IPS DF 6.9 (cell line): ENCODE results near the gene KSR1.
"Not testable (repeated sequence)": the region's sequence is repeated elsewhere in the genome, so short reads cannot be mapped to it uniquely, and the experiment has no call there.

ENCODE experiments used
- DNase-seq: peaks from one replicate; pipeline ENCODE4 v3.0.0-alpha.2; 2013; ENCODE audit warnings: low read depth, low spot score
- H3K27ac ChIP-seq: one replicate; pipeline ENCODE4 v1.5.1; 2013; ENCODE audit warnings: low read length, control low read depth
- H3K27me3 ChIP-seq: 2 replicates; pipeline ENCODE4 v1.6.1; 2013; ENCODE audit warnings: mild to moderate bottlenecking, low read length; ENCODE audit not compliant: control insufficient read depth, insufficient read depth
- H3K36me3 ChIP-seq: 2 replicates; pipeline ENCODE4 v1.6.1; 2013; ENCODE audit warnings: low read length; ENCODE audit not compliant: control insufficient read depth, insufficient read depth
- H3K4me1 ChIP-seq: 2 replicates; pipeline ENCODE4 v1.6.1; 2013; ENCODE audit warnings: low read length; ENCODE audit not compliant: control insufficient read depth, insufficient read depth
- H3K4me3 ChIP-seq: 2 replicates; pipeline ENCODE4 v1.5.1; 2013; ENCODE audit warnings: mild to moderate bottlenecking, low read length
- H3K9me3 ChIP-seq: 2 replicates; pipeline ENCODE4 v1.6.1; 2013; ENCODE audit warnings: low read length, inconsistent platforms; ENCODE audit not compliant: control insufficient read depth, insufficient read depth
- WGBS: extraction: QIAGEN DNeasy Blood & Tissue Kit; methylation state at CpG from one replicate; pipeline ENCODE4 v1.1.7; 2013; ENCODE audit warnings: mixed read lengths, missing lambda C conversion rate; ENCODE audit not compliant: insufficient read length, insufficient coverage; 5-methylcytosine and 5-hydroxymethylcytosine counted together

KSR1 gene

DNA sequence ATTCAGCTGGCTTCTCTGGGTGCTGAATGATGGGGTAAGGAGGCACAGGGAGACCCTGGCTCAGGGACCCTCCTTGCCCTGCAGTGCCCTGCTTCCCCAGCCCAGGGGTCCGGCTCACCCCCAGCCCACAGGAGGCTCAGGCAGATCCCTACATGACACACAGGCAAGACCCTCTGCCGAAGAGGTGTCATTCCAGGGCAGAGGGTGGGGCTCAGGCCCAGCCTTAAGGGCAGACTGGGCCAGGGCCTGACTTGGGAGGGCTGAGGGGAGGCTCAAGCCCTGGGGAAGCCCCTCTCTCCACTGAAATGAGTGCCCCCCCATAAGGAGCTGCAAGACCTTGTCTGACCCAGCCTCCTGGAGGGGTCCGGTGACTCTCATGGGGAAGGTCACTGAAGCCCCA, 30.3 kb upstream of the KSR1 start:
- DNase-seq: no peak
- Histone ChIP-seq H3K4me1 (no peaks in the 10 kb centered on the region), H3K27me3 (no peaks in the 10 kb centered on the region), H3K27ac (no peak overlapping the region), H3K9me3 (no peaks in the 10 kb centered on the region), H3K36me3 (no peaks in the 10 kb centered on the region), H3K4me3 (no peak overlapping the region)
- WGBS: no CpG with 5 or more reads among the region's 3 CpGs

DNA sequence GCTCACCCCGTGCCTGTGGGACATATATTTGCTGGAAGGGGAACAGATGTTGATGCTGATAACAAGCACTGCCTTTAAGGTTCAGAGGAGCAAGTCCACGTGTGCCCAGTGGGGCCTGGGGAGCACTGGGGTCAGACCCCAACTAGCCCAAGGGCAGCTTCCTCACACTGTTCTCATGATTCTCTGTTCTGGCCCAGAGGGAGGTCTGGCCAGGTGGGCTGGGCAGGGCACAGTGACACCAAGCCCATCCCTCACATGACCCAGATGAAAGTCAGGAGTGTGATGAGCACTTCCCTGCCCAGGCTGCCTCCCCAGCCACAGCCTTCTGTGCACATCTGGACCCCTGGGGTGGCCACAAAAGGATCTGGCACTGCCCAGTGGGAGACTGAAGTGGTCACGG, 29.8 kb upstream of the KSR1 start:
- H3K4me3 ChIP-seq, H3K27me3 ChIP-seq, H3K9me3 ChIP-seq, DNase-seq, H3K27ac ChIP-seq, H3K4me1 ChIP-seq, H3K36me3 ChIP-seq: not testable (repeated sequence)
- WGBS: no CpG with 5 or more reads among the region's 3 CpGs

DNA sequence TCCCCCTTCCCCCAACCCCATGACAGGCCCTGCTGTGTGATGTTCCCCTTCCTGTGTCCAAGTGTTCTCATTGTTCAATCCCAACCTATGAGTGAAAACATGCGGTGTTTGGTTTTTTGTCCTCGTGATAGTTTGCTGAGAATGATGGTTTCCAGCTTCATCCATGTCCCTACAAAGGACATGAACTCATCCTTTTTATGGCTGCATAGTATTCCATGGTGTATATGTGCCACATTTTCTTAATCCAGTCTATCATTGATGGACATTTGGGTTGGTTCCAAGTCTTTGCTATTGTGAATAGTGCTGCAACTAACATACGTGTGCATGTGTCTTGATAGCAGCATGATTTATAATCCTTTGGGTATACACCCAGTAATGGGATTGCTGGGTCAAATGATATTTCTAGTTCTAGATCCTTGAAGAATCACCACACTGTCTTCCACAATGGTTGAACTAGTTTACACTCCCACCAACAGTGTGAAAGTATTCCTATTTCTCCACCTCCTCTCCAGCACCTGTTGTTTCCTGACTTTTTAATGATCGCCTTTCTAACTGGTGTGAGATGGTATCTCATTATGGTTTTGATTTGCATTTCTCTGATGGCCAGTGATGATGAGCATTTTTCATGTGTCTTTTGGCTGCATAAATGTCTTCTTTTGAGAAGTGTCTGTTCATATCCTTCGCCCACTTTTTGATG, 28.9 kb upstream of the KSR1 start:
- not testable (repeated sequence) for H3K4me1 ChIP-seq, H3K27ac ChIP-seq, DNase-seq, H3K36me3 ChIP-seq, H3K27me3 ChIP-seq, H3K9me3 ChIP-seq, H3K4me3 ChIP-seq
- WGBS: no CpG with 5 or more reads among the region's 5 CpGs

DNA sequence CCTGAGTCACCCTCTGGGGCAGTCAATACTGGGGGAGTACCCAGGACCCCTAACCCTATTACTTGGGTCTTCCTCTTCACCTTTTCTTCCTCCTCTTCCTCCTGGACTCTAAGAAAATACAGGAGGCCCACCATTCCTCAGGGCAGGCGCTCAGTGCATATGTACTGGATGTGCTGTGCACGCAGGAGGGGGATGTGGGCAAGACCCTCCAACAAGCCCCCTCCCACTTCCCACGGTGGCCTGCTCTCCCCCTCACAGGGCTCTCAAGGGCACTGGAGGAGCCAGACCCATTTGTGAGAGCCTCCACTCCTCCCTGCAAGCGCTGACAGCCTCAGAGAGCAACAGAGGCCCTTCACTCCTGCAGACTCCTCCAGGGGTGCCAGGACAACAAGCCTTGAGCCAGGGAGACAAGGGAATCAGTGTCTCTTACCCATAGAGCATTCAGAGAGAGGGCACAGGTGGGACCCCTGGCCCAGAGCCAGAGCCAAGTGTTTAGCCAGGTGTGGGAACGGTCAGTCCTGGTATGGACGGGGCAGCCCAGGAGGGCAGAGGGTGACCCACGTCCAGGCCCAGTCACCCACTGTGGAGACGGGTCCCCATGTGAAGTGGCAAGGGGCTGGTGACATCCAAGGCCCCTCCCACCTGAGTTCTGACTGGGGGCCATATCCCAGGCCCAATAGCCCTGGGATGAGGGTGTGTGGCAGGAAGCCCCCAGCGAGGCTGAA, 27.3 kb upstream of the KSR1 start:
- WGBS: no CpG with 5 or more reads among the region's 9 CpGs
- DNase-seq: no peak
- Histone ChIP-seq H3K27me3 (no peaks in the 10 kb centered on the region), H3K27ac (no peak overlapping the region), H3K4me3 (no peak overlapping the region), H3K4me1 (no peaks in the 10 kb centered on the region), H3K36me3 (no peaks in the 10 kb centered on the region), H3K9me3 (no peaks in the 10 kb centered on the region)

DNA sequence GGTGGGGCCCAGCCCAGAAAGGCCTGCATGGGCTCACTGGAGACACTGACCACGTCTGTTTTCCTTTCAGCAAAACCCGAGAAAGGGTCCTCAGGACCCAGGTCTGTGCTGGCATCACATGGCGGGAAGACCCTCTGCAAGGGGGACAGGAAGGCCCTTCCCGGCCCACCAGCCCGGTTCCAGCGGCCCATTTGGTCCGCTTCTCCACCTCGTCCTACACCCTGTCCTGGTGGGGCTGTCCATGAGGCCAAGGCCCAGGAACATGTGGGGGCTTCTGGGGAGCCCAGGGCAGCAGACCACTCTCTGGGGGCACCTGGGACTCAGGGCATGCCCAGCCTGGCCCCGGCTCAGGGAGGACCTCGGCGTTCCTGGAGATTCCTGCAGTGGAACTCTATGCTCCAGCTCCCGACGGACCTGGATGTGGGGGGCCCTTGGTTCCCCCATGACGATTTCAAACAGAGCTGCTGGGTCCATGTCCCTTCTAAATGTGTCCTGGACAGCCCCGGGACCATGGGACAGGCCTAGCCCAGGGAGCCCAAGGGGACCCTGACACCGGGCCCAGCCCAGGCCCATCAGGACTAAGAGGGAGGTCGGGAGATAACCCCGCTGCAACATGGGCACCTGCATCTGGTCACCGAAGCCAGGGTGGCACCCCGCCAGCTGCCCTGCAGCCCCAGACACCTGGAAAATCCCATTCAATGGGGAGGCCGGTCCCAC, 26.4 kb upstream of the KSR1 start:
- no peaks in the 10 kb centered on the region for H3K36me3 ChIP-seq
- H3K27ac ChIP-seq: no peak overlapping the region
- DNase-seq: no peak
- no peaks in the 10 kb centered on the region for H3K4me1 ChIP-seq
- no peak overlapping the region for H3K4me3 ChIP-seq
- no peaks in the 10 kb centered on the region for H3K27me3 ChIP-seq
- WGBS: no CpG with 5 or more reads among the region's 21 CpGs
- H3K9me3 ChIP-seq: no peaks in the 10 kb centered on the region

DNA sequence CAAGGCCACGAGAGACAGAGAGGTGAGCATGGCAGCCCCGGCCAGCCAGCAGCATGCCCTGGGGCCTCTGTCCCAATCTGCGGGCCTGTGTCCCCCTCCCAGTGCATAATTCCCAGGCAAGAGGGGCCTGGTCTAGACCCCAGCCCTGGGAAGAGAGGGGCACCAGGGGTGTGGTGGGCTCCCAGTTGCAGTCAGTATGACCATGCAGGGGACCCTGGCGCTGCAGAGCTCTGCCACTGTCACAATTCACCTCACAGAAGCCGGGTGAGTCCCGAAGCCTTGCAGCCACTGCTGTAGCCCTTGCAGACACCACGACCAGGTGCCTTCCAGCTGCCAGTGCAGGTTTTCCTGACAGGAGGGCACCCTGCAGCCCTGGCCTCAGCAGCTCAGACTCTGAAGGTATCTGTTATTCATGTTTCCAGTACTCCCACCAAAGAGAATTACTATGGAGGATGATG, 25.8 kb upstream of the KSR1 start:
- Histone ChIP-seq H3K27ac (no peak overlapping the region), H3K4me3 (no peak overlapping the region; the same call in 1 of the 2 replicates), H3K4me1 (no peaks in the 10 kb centered on the region), H3K36me3 (no peaks in the 10 kb centered on the region), H3K27me3 (no peaks in the 10 kb centered on the region), H3K9me3 (no peaks in the 10 kb centered on the region)
- WGBS: no CpG with 5 or more reads among the region's 7 CpGs
- DNase-seq: no peak

DNA sequence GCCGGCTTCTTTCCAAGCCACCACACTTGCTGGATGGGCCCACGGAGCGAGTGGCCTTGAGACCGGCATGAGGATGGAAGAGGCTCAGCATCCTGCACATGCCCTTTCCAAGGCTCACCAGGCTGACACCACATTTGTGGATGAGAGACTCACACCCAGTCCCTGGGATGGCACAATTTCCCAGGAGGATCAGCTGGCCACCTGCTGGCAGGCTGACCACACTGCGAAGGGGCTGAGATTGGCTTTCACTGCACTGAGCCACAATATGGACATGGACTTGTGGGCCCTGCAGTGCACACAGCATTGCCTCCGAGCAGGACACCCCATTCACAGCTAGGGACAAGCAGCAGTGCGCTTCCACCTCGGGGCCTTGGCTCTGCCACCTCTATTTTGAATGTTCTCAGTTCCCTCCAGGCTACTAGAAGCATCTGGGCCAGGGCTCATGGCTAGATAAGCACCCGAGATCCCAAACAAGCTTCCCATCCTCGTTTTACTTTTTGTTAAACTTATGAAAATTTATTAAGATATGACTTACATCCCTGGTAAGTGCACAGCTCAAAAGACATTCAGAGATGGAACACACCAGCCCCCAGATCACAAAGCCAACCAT, 25.3 kb upstream of the KSR1 start:
- whole genome bisulfite sequencing: no CpG with 5 or more reads among the region's 10 CpGs
- Histone ChIP-seq H3K27ac (no peak overlapping the region), H3K4me3 (no peak overlapping the region), H3K4me1 (no peaks in the 10 kb centered on the region), H3K36me3 (no peaks in the 10 kb centered on the region), H3K27me3 (no peaks in the 10 kb centered on the region), H3K9me3 (no peaks in the 10 kb centered on the region)
- peak; percentile 27 for DNase-seq

DNA sequence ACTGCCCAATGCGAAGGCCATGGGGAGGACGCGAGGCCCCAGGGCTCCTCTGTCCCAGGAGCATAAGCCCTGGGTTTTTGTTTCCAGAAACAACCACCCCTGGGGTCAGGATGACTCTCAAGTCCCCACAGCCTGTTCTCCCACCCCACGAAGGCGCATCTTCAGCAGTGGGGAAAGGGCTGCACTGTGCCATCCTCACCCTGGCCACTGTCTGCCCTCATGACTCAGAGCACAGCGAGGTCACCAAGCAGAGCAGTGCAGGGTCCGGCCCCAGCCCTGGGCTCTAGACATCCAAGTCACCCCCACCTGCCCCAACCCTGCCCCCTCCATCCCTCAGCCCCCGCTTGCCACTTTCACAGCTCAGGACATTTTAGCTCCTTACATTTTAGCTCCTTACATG, 22.7 kb upstream of the KSR1 start:
- Histone ChIP-seq H3K9me3 (no peaks in the 10 kb centered on the region), H3K36me3 (no peaks in the 10 kb centered on the region), H3K4me1 (no peaks in the 10 kb centered on the region), H3K27ac (no peak overlapping the region), H3K27me3 (no peaks in the 10 kb centered on the region), H3K4me3 (no peak overlapping the region)
- no CpG with 5 or more reads among the region's 8 CpGs for WGBS
- no peak for DNase-seq

DNA sequence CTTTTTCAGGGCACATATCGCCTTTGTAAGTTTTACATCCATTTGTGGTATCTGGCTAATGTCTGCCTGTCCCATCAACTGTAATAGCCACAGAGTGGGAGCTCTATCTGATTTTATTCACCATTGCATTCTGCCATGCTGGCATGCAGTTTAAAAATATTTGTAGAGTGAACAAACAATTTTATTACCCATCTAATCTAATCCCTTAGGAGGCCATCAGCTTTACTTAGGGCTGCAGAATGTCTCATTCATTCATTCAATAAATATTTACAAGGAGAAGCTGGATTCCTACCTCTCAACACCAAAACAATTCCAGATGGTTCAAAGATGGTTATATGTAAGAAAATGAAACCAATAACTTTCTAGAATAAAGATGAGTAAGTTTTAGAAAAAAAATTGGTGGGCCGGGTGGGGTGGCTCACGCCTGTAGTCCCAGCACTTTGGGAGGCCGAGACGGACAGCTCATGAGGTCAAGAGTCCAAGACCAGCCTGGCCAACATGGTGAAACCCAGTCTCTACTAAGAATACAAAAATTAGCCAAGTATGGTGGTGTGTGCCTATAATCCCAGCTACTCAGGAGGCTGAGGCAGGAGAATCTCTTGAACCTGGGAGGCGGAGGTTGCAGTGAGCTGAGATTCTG, 20.7 kb upstream of the KSR1 start:
- not testable (repeated sequence) for H3K4me3 ChIP-seq, H3K27ac ChIP-seq, H3K36me3 ChIP-seq, DNase-seq, H3K9me3 ChIP-seq, H3K27me3 ChIP-seq, H3K4me1 ChIP-seq
- WGBS: no CpG with 5 or more reads among the region's 6 CpGs

DNA sequence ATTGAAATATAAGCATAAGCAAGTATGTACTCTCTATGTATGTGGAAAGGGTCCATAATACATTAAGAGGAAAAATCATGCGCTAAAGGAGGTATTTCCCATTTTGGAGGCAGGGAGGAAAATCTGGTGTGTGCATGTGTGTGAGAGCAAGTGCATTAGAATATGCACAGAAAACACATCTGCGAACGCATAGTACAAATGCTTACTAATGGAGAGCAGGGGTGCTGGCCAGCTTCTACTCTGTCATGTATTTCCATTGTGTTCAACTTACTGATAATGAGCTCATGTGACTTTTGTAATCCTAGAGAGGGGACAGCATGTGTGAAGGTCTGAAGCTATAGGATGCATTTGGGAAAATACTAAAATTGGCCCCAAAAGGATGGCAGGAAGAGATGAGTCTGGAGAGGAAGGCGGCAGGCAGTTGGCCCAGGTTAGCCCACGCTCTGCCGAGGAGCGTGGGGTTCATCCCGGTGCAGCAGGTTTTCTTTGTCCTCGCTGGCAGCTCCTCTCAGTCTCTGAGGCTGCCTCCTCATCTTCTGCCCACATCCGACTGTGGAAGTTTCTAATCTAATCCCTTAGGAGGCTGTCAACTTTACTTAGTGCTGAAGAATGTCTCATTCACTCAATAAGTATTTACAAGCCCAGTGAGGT, 17.8 kb upstream of the KSR1 start:
- Histone ChIP-seq H3K36me3 (no peaks in the 10 kb centered on the region), H3K4me1 (no peaks in the 10 kb centered on the region), H3K9me3 (no peaks in the 10 kb centered on the region), H3K27ac (no peak overlapping the region), H3K27me3 (no peaks in the 10 kb centered on the region), H3K4me3 (no peak overlapping the region)
- DNase-seq: no peak
- WGBS: no CpG with 5 or more reads among the region's 10 CpGs
